ENCODE data around the gene FMN1. TPM values are rescaled to one million over a fixed set of nuclear protein-coding genes. Genes with fewer than 3 reads are reported as not detected.
"Not testable (repeated sequence)": the region's sequence is repeated elsewhere in the genome, so short reads cannot be mapped to it uniquely, and the experiment has no call there.

FMN1 gene
- total RNA-seq, 2 experiments from 2014 or later, result 0.04 to 0.13 TPM

DNA sequence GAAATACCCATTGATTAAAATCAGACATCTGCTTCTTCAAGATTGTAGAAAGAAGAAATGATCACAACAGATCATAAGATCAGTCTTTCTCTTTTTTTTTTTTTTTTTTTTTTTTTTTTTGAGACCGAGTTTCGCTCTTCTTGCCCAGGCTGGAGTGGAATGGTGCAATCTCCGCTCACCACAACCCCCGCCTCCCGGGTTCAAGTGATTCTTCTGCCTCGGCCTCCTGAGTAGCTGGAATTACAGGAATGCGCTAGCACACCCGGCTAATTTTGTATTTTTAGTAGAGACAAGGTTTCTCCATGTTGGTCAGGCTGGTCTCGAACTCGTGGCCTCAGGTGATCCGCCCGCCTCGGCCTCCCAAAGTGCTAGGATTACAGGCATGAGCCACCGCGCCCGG is 124.6 kb downstream of the FMN1 start:
- CTCF ChIA-PET, POLR2A ChIA-PET: not testable (repeated sequence)

DNA sequence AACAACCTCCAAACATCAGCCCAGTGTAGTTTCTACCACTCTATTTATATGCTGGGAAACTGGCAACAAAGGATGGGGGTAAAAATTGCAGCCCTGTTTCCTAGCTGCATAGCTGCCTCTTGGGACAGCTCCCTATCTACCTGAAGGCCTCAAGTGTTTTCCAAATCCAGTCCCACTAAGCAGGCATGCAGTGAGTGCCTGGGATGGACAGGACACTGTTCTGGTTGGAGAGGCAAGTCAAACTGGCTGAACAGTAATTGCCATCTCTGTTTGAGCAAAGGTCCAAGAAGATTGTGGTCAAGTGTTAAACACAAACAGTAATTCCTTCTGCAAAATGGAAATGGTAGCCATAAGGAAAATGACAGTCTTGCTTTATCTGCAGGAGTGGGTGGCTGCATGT is 125.4 kb downstream of the FMN1 start:
- POLR2A ChIA-PET, result no interaction called here
- CTCF ChIA-PET, result no interaction called here

DNA sequence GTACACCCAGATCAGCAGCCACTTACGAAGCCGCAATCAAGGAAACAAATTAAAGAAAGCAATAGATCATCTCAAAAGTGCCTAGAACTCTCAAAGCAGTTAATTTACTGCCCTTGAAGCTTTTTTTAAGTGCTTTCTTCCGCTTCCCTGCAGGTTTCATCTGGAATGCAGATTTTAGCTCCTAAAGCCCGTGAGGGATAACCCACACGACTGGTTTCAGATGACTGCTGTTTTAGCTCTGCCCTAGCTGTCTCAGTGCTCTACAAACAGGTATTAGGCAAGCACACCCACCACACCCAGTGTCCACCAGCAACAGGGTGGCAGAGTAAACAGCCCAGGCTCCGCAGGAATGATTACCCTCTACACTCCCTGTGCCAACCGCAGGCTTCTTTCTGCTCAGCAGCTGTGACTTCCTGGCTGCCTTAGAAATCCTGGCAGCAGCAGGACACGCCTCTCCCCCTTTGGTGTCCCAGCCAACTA is 126.0 kb downstream of the FMN1 start:
- CTCF ChIA-PET, result no interaction called here
- POLR2A ChIA-PET, result no interaction called here

DNA sequence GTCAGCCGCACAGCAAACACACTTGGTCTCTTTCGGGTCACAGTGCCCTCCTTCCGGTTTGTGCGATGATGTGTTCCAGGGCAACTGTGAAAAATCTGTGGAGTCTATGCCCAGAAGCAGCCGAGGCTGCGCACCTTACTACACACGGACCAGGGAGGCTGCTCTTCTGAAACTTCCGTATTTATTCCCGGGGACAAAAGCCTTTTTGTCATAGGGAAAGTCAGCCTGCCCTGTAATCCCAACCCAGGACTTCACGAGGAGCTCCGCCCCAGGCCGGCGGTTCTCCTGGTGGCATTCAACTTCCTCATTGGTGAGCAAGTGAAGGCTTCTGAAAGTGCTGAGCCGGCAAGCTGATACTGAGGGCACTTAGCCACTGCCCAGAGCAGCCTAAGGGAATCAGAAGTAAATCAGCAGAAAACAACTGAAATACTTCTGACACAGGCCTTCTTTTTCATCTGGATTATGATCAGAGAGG is 126.5 kb downstream of the FMN1 start:
- POLR2A ChIA-PET, result no interaction called here

DNA sequence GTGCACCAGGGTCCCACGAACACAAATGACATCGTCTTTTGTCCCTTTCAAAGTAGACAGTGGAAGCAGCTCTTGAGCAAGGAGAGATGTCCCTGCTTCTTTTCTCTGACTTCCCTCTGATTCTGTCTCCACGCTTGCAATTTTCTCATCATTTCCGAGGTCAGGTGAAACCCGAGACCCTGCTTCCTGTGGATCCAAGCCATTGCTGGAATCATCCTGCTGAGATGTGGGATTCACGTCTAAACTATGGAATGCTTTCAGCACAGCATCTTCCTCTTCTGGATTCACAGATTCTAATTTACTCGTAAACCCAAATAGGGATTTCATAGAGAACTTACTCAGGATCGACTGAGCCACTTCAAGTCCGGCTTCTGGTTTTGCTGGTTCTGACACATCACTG is 127.1 kb downstream of the FMN1 start:
- ChIA-PET POLR2A (no interaction called here), CTCF (no interaction called here)

More for the DNA sequence above, 126.5 kb downstream of the FMN1 start:
- CTCF ChIA-PET, result no interaction called here

DNA sequence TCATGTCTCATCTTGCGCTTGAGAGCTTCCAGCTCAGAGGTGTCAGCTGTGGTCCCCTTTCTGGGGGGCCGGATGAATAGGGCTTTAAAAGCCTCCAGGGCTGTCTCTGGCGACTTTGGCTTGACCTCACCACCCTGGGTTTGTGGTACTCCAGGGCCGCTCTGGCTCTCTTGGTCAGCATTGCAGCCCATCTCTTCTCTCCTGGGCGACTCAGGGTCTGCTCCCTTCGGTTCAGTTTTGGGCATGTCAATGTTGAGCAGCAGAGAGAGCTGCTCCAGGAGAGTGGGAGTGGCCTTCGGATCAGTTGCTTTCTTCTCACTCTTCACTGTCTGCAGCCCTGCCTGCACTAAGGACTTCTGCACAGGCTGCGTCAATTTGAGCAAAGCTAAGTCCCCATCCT is 127.9 kb downstream of the FMN1 start:
- CTCF ChIA-PET, result no interaction called here
- POLR2A ChIA-PET, result no interaction called here

DNA sequence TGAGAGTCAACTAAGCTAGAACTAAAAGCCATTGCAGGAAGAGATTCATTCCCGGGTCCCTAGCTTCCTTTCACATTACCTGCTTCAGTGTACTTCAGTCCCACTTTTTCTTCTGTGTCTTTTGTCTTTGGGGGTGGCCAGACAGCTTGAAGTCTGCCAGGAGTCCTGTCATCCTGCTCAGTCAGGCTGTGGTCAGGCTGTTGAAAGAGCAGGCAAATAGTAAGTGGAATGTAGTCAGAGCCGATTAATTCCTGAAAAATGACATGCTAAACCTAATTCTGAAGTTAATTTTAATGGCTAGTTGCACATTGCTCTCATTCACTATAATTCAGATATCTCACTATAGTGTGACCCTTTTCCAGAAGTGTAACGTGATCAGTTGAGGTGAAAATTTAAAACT is 129.6 kb downstream of the FMN1 start:
- CTCF ChIA-PET, result no interaction called here
- POLR2A ChIA-PET, result no interaction called here

DNA sequence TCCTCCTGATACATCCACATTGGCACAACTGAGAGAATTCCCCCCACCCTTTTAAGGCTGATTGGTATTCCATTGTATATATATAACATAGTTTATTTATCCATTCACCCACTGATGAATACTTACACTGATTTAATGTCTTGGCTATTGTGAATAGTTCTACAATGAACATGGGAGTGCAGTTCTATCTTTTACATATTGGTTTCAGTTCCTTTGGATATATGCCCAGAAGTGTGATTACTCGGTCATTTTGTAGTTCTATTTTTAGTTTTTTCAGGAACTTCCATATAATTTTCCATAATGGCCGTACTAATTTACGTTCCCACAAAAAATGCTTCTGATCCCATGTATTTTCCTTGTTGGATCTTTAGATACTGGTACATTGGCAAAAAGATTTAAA is 135.3 kb downstream of the FMN1 start:
- ChIA-PET POLR2A (no interaction called here), CTCF (no interaction called here)

DNA sequence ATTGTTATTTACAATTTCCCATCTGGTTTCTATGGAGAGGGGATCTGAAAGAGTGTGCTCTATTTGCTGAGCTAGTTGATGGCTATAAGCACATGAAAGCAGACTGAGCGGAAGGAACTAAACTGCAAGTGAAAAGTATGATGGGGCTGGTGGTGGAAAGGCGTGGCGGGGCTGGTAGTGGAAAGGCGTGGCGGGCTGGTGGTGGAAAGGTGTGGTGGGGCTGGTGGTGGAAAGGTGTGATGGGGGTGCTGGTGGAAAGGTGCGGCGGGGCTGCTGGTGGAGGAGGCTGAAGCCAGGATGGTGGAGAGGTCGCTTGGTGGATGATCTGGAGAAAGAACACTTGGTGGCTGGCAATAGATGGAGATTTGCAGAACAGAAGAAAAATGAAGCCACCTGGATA is 136.7 kb downstream of the FMN1 start:
- POLR2A ChIA-PET, result no interaction called here
- CTCF ChIA-PET, result no interaction called here

DNA sequence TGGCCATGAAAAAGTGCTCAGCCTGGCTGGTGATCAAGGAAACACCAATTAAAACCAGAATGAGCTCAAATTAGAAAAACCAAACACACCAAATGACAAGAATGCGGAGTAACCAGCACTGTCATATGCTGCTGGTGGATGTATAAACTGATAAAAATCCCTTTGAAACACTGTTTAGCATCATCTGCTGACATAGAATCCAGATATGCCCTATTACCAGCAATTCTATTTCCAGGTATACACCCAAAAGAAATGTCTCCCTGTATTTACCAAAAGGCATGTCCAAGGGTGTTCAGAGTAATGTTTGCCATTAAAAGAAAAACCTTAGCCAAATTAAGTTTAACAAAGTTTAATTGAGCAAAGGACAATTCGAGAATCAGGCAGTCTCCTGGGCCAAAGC is 138.6 kb downstream of the FMN1 start:
- POLR2A ChIA-PET, result no interaction called here
- CTCF ChIA-PET, result no interaction called here

DNA sequence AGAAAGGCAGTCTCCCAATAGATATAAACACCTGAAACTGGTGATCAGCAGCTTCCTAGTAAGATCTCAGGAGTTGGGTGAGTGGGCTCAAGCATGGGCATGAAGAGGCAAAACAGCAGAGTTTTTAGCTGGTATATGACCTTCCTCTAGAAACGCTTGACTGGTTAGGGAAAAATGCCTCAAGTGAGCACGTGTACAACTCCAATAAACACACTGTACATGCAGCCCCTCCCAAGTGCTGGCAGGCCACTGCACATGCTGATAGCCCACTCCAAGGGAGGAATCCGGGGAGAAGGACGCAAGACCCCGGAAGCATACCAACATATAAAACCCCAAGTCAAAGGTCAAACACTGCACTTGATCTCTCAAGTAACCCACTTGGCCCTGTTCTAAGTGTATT is 143.0 kb downstream of the FMN1 start:
- POLR2A ChIA-PET, result no interaction called here
- CTCF ChIA-PET, result no interaction called here

DNA sequence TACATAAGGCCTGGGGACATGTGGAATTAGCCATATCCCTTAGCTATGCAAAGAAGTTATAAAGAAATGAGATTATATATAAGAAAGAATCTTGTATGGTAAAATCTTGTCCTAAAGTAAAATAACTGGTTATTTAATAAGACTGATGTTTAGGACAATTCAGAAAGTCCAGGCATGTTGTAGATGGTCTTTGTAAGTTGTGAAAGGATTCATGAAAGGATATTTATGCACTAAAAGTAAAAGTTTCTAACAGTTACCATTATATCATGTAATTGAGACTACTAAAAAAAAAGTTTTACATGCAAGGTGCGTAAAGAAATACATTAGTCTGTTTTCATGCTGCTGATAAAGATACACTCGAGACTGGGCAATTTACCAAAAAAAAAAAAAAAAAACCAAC is 146.3 kb downstream of the FMN1 start:
- ChIA-PET CTCF (no interaction called here), POLR2A (no interaction called here)

DNA sequence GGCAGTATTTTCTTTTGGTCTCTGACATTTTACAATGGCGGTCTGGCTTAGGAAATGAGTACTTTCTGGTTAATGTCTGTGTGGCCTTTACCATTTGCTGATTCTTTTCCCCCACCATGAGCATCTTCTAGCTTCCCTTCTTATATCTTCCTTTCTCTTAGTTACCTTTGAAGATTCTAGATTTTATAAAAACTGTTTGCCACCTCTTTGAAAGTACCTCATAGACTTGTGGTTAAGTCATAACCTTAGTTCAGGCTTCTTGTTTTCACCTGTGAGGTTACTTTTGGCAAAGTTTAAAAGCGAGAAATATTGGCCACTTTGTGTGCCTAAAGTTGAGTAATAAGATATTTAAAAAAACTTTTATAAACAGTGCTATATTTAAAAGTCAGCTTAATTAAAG is 147.4 kb downstream of the FMN1 start:
- ChIA-PET CTCF (no interaction called here), POLR2A (no interaction called here)

DNA sequence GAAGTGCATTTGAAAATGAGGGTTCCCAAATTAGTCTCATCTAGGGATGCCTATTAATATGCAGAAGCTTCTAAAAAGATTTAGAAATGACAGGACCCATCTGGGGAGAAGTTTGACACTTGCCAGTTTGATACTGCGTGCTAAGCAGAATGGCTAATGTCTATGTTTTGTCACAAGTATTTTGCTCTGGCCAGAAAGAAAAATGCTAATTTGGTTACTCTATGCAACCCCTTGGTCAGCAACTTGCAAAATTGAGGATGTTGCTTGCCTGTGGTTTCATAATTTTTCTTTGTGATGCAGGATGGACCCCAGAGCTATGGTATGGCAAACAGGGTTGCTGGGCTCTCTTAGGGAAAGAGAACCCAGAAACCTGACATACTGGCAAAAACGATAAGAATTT is 148.2 kb downstream of the FMN1 start:
- ChIA-PET CTCF (interaction anchor here (1.0 kb wide), 1 partner anchor 328 kb away, joined by 3 read pairs; no protein-coding TSS in a partner anchor), POLR2A (no interaction called here)

DNA sequence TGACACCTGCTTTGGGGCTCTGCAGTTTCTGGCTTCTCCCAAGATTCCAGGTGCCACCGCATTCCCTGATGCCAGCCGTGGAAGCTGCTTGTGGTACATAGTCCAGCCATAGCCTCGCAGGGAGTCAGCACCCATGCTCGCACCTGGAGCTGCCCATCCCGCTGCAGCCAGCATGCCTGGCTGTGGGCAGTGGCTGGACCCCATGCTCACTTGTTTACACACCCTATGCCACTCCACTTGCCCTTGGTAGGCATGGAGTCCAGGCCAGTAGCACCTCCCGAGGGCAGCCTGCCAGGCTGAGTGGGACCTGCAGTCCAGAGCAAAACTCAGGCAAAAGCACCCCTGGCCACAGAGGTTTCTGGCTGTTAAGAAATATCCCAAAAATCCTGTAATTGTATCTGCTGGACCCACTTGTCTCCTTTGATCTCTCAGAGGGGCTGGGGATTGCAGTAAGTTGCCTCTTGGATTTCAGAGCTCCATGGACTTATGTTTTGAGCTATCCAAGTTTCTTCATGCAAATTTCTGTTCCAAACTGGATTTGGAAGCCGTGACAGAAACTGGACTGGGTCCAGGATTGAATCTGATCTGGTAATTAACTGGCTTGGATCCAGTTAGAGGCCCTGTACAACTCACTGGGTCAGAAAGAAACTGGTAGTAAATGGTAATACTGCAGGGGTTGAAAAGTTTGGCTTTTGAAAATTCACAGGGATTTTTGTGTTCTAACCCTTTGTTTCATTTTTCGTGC is 149.3 kb downstream of the FMN1 start:
- POLR2A ChIA-PET, result no interaction called here
- CTCF ChIA-PET, result interaction anchor here (1.0 kb wide), 1 partner anchor 329 kb away, joined by 3 read pairs; no protein-coding TSS in a partner anchor

DNA sequence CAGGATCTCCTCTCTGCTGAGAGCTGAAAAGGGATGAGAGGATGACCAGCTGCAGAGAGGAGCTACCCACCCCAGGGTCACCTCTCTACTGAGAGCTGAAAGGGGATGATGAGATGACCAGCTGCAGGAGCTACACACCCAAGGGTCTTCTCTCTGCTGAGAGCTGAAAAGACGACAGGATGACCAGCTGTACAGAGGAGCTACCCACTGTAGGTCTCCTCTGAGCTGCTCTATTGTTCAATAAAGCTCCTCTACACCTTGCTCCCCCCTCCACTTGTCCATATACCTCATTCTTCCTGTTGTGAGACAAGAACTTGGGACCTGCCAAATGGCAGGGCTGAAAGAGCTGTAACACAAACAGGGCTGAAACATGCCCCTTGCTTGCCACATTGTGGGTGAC is 149.9 kb downstream of the FMN1 start:
- ChIA-PET CTCF (no interaction called here), POLR2A (no interaction called here)

DNA sequence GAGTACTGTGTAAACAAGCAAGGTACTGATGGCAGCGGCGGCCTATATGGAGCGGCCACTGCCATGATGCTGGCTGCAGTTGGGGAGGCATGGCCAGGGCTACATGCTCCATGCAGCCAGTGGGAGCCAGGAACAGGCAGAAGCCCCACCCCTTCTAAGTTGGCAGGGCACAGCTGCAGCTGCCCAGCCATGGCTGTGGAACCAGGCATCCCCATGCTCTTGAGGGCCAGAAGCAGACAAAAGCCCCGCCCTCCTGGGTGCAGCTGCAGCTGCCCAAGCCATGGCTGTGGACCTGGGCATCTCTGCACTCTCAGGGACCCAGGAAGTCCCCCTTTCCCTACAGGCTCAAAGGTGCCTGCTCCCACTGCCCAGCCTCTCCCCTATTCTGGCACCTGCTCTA is 150.9 kb downstream of the FMN1 start:
- ChIA-PET CTCF (no interaction called here), POLR2A (no interaction called here)

DNA sequence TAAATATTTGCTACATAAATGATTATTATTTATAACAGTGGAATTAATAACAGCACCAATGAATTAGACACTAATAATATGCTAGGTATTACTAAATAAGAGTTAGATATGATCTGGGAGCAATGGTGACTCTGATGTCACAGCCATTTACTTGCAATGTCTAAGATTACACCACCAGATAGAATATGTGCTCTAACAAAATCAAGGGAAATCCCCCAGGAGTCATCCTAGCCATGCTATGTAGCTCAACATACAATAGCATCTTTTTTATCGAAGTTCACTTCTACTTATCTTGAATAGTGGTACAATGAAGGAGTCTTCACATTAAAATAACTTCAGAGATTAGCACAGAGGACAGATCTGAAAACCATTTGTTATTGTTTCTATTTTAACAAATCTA is 154.0 kb downstream of the FMN1 start:
- ChIA-PET POLR2A (no interaction called here), CTCF (no interaction called here)

DNA sequence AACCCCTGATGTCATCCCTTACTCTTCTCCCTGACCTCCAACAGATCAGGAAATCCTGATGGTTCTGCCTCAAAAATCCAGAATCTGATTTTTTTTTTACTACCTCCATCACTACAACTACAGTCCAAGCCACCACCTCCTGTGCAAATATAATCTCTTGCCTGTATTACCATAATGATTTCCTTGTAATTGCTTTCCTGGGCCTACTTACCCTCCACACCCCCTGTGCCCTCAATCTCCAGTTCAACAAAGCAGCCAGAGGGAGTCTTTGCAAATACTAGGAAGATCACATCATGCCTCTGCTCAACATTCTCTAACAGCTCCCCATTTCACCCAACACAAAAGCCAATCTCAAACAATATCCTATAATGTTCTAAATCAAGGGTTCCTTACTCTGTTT is 159.9 kb downstream of the FMN1 start:
- CTCF ChIA-PET, result no interaction called here

DNA sequence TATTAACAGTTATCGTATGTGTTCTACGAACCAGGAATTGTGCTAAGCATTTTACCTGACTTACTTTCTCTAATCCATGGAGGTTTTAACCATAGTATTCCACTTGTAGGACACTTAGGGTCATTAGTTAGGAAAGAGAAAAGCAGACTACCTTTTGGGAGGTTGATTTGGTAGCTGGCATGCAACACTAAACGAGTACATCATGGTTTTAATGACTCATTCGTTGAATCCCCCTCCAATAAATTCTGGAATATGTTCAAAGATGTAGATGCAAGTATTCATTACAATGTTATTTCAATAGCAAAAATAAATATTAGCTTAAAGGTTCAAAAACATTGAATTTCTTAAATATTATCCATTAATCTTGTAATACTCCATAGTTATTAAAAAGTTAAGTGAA is 162.5 kb downstream of the FMN1 start:
- POLR2A ChIA-PET, result no interaction called here
- CTCF ChIA-PET, result no interaction called here

More for the DNA sequence above, 159.9 kb downstream of the FMN1 start:
- POLR2A ChIA-PET, result no interaction called here

DNA sequence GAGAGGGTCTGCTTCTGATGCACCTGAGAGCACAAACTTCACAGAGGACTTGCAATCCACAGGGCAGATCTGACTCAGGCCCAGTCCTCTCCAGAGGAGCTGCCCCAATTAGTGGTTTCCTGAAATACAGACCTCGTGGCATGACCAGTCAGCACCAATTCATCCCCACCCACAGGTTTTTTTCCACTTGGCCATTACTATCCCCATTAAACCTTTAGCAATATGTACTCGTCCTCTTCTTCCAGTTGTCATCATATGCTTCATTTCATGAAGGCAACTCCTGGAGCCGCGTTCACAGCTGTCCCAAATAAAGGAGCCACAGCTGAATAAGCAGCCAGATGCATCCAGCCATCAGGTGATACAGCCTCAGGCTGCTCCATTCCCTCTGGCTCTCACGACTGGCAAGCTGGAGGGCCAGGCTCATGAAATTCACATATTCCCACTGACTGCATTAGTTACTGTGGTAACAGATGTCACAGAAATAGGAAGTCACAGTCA is 163.1 kb downstream of the FMN1 start:
- ChIA-PET POLR2A (no interaction called here), CTCF (no interaction called here)

DNA sequence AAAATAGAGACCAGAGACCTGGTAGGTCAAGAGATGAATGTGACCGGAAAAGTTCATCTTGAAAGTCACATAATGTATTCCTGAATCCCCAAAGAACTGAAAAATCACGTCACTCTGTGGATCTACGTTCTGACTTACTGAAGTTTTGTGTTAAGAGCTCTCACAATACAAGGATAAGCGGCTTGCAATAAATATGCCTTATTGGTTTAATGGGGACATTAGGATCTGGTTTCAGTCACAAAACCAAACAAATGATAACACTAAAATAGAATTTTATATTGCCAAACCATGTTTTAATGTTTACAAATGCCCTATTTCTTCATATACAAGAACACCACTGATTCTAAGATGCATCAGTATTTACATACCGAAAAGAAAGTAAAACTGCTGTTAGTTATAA is 164.2 kb downstream of the FMN1 start:
- CTCF ChIA-PET, result no interaction called here
- POLR2A ChIA-PET, result no interaction called here

Data from activated CD8-positive, alpha-beta memory T cell treated with anti-CD3 and anti-CD28 coated beads for 36 hours (primary cell).